PC-3 (cell line): ENCODE data around the gene MAPK1.

Experiments used
- CTCF ChIP-seq: fragments of 300-600 bp; sonication (generic); conservative IDR thresholded peaks from 2 replicates; pipeline ENCODE4 v1.5.1; 2017; ENCODE audit warnings: antibody characterized with exemption, low read depth, mild to moderate bottlenecking, low read length
- EZH2 ChIP-seq: fragments of 300-600 bp; sonication (generic); IDR thresholded peaks from one replicate; pipeline ENCODE4 v1.6.1; 2017; ENCODE audit warnings: antibody characterized with exemption, mild to moderate bottlenecking, low read length; ENCODE audit not compliant: unreplicated experiment
- EZH2phosphoT487 ChIP-seq: fragments of 300-600 bp; sonication (generic); IDR thresholded peaks from 2 replicates; pipeline ENCODE4 v1.6.1; 2018; ENCODE audit warnings: mild to moderate bottlenecking, antibody characterized with exemption, low read length, borderline replicate concordance

- TF ChIP-seq CTCF = no peak
- no peak for TF ChIP-seq EZH2
- TF ChIP-seq EZH2phosphoT487 = no peak
These were observed 103.2 kb downstream of the MAPK1 start for GRCh38 chr22:21764038-21764804.
